Body of pancreas (tissue), 4 donors: ENCODE data around the gene RAP1GAP2.

Experiments used
- POLR2A ChIP-seq, 3 donors: fragments of 450-650 bp; IDR thresholded peaks; one replicate each; pipeline ENCODE4 v1.6.1; 2016; ENCODE audit warnings: antibody characterized with exemption in 3 of 3, mild to moderate bottlenecking in 2 of 3
- TF ChIP-seq, protein P1 (sequence below), 7 experiments: fragments of 450-650 bp in 4 of 7; fragments of 200-600 bp in 3 of 7; sonication (generic) in 3 of 7; IDR thresholded peaks; one replicate each; pipeline ENCODE4 v1.5.1; 2016 to 2019; ENCODE audit warnings: antibody characterized with exemption in 7 of 7

DNA sequence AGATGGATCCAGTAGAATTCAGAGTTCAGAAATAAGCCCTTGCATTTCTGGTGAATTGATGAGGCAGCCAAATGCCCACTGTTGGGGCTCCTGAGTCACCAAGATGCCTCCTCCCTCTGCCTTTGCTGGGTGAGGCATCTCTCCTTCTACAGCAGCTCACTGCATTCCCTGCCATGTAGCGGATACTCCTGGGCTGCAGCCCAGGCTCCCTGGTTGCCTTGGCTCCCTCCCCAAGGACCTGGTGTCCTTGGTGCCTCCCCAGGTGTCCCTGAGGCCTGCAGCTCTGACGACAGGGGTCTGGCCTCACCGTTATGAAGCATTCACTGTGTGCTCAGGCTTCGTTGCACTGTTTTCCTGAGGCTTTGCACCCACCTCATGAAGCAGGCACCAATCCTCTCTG is 7.7 kb downstream of the RAP1GAP2 start:
- TF ChIP-seq, protein P1, sequence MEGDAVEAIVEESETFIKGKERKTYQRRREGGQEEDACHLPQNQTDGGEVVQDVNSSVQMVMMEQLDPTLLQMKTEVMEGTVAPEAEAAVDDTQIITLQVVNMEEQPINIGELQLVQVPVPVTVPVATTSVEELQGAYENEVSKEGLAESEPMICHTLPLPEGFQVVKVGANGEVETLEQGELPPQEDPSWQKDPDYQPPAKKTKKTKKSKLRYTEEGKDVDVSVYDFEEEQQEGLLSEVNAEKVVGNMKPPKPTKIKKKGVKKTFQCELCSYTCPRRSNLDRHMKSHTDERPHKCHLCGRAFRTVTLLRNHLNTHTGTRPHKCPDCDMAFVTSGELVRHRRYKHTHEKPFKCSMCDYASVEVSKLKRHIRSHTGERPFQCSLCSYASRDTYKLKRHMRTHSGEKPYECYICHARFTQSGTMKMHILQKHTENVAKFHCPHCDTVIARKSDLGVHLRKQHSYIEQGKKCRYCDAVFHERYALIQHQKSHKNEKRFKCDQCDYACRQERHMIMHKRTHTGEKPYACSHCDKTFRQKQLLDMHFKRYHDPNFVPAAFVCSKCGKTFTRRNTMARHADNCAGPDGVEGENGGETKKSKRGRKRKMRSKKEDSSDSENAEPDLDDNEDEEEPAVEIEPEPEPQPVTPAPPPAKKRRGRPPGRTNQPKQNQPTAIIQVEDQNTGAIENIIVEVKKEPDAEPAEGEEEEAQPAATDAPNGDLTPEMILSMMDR (IDR thresholded peaks at IDR 0.05), result no peak
- no peak for TF ChIP-seq POLR2A (IDR thresholded peaks at IDR 0.05)
